ENCODE data around the gene ADAM15.

GRCh38 chr1:155029513-155030242 is 21.4 kb upstream of the ADAM15 start:
- TF ChIP-seq CTCF (IDR thresholded peaks at IDR 0.05) (no peak), EZH2 (IDR thresholded peaks at IDR 0.05; ENCODE audit: borderline replicate concordance, insufficient read depth, low read depth, low read length, poor library complexity, severe bottlenecking) (no peak)
